IMR-90 (cell line): ENCODE data around the gene CACNA1F. TPM values are rescaled to one million over a fixed set of nuclear protein-coding genes. Genes with fewer than 3 reads are reported as not detected.

Source experiments
- ATAC-seq: fragments of 200-7000 bp; cut with Tn5 transposase; 2 replicates; pipeline ENCODE4 v1.9.1; 2020; ENCODE audit warnings: low read depth, mild to moderate bottlenecking, moderate library complexity
- BruUV-seq: library from RNA; stranded (reverse); fragments of 400-500 nt; replicated peaks from 2 replicates; lab custom pipeline; 2021; lab: Mats Ljungman, UMichigan
- CTCF ChIA-PET: fragments of 300-600 bp; formaldehyde crosslinking; extraction: SDS; loops from one replicate; lab custom pipeline; 2021; ENCODE audit warnings: antibody characterized with exemption; lab: Yijun Ruan, JAX
- POLR2A ChIA-PET: fragments of 300-600 bp; sonication (Branson Sonifier 250); formaldehyde crosslinking; loops from one replicate; lab custom pipeline; 2022; ENCODE audit warnings: antibody characterized with exemption; ENCODE audit not compliant: unreplicated experiment; lab: Charles Lee
- DNase-seq: peaks from one replicate; pipeline ENCODE4 v3.0.0; 2013
- H2AFZ ChIP-seq: replicated peaks from 2 replicates; pipeline ENCODE3; 2013; ENCODE audit warnings: low read length, mild to moderate bottlenecking; ENCODE audit not compliant: poor library complexity
- H2AK5ac ChIP-seq: 2 replicates; pipeline ENCODE4 v1.6.1; 2013; ENCODE audit warnings: low read depth, low read length, inconsistent platforms
- H2AK9ac ChIP-seq: replicated peaks from 2 replicates; pipeline ENCODE3; 2013; ENCODE audit warnings: mild to moderate bottlenecking, low read depth, low read length, moderate library complexity; ENCODE audit not compliant: poor library complexity
- H2BK120ac ChIP-seq: 2 replicates; pipeline ENCODE4 v1.6.1; 2013; ENCODE audit warnings: low read depth, low read length, inconsistent platforms
- H2BK15ac ChIP-seq: 3 replicates; pipeline ENCODE4 v1.6.1; 2013; ENCODE audit warnings: low read depth, low read length, inconsistent platforms
- H2BK20ac ChIP-seq: 2 replicates; pipeline ENCODE4 v1.6.1; 2013; ENCODE audit warnings: low read depth, mild to moderate bottlenecking, inconsistent platforms, low read length, moderate library complexity
- H2BK5ac ChIP-seq: 2 replicates; pipeline ENCODE4 v1.6.1; 2013; ENCODE audit warnings: mild to moderate bottlenecking, low read depth, low read length, inconsistent platforms; ENCODE audit not compliant: poor library complexity, severe bottlenecking
- H3K14ac ChIP-seq: replicated peaks from 2 replicates; pipeline ENCODE4 v1.6.1; 2013; ENCODE audit warnings: low read depth, low read length, inconsistent platforms
- H3K18ac ChIP-seq: 2 replicates; pipeline ENCODE4 v1.6.1; 2013; ENCODE audit warnings: low read depth, low read length, control low read depth
- H3K23ac ChIP-seq: 2 replicates; pipeline ENCODE4 v1.6.1; 2013; ENCODE audit warnings: low read depth, low read length, inconsistent platforms
- H3K27ac ChIP-seq: 2 replicates; pipeline ENCODE4 v1.5.1; 2013; ENCODE audit warnings: mild to moderate bottlenecking, control low read depth, low read length; ENCODE audit not compliant: insufficient read depth
- H3K27me3 ChIP-seq: 2 replicates; pipeline ENCODE4 v1.6.1; 2013; ENCODE audit warnings: low read length; ENCODE audit not compliant: control insufficient read depth, insufficient read depth
- H3K36me3 ChIP-seq: 2 replicates; pipeline ENCODE4 v1.6.1; 2013; ENCODE audit warnings: low read length, mixed read lengths; ENCODE audit not compliant: control insufficient read depth, insufficient read depth
- H3K4ac ChIP-seq: 2 replicates; pipeline ENCODE4 v1.6.1; 2013; ENCODE audit warnings: low read depth, low read length, inconsistent platforms
- H3K4me1 ChIP-seq: 2 replicates; pipeline ENCODE4 v1.6.1; 2013; ENCODE audit warnings: low read length, mixed read lengths; ENCODE audit not compliant: control insufficient read depth, insufficient read depth
- H3K4me2 ChIP-seq: 2 replicates; pipeline ENCODE4 v1.6.1; 2013; ENCODE audit warnings: low read depth, mild to moderate bottlenecking, control low read depth, low read length, moderate library complexity
- H3K4me3 ChIP-seq: 2 replicates; pipeline ENCODE4 v1.5.1; 2013; ENCODE audit warnings: low read depth, mild to moderate bottlenecking, control low read depth, low read length, moderate library complexity; ENCODE audit not compliant: insufficient read depth
- H3K56ac ChIP-seq: 2 replicates; pipeline ENCODE4 v1.6.1; 2013; ENCODE audit warnings: low read length, inconsistent platforms; ENCODE audit not compliant: insufficient read depth; ENCODE audit errors: extremely low read depth
- H3K79me1 ChIP-seq, 2 experiments: 2 replicates each; pipeline ENCODE4 v1.6.1; 2013; ENCODE audit warnings: low read length in 2 of 2, inconsistent platforms in 1 of 2, low read depth in 1 of 2
- H3K9ac ChIP-seq: 2 replicates; pipeline ENCODE4 v1.6.1; 2013; ENCODE audit warnings: low read depth, low read length, control low read depth
- H3K9me1 ChIP-seq: 2 replicates; pipeline ENCODE4 v1.6.1; 2013; ENCODE audit warnings: low read length, inconsistent platforms; ENCODE audit not compliant: insufficient read depth
- H3K9me3 ChIP-seq: 2 replicates; pipeline ENCODE4 v1.6.1; 2013; ENCODE audit warnings: low read length; ENCODE audit not compliant: control insufficient read depth, insufficient read depth
- H4K20me1 ChIP-seq: 2 replicates; pipeline ENCODE4 v1.6.1; 2013; ENCODE audit warnings: low read length, inconsistent platforms; ENCODE audit not compliant: insufficient read depth
- H4K5ac ChIP-seq: 2 replicates; pipeline ENCODE4 v1.6.1; 2013; ENCODE audit warnings: mild to moderate bottlenecking, low read depth, low read length, control low read depth
- H4K8ac ChIP-seq, 2 experiments: 2 replicates each; pipeline ENCODE4 v1.6.1; 2013; ENCODE audit warnings: low read depth in 2 of 2, low read length in 2 of 2, control low read depth in 1 of 2, inconsistent platforms in 1 of 2
- H4K91ac ChIP-seq: 2 replicates; pipeline ENCODE4 v1.6.1; 2013; ENCODE audit warnings: low read depth, low read length, inconsistent platforms; ENCODE audit not compliant: insufficient read depth
- POLR2A ChIP-seq: IDR thresholded peaks from 2 replicates; pipeline ENCODE4 v1.6.1; 2012; ENCODE audit warnings: mild to moderate bottlenecking, low read depth, low read length
- WGBS, 2 experiments: methylation state at CpG; one replicate each; pipeline versions ENCODE4 v1.1.5 to v1.1.7; 2013; ENCODE audit warnings: missing lambda C conversion rate in 2 of 2; ENCODE audit not compliant: insufficient read length in 1 of 2; ENCODE audit errors: extremely low coverage in 2 of 2; 5-methylcytosine and 5-hydroxymethylcytosine counted together
- dilution Hi-C: fragments of 300-500 bp; cut with HindIII; formaldehyde crosslinking; loops from one replicate; pipeline ENCODE4 v1.14.3; 2018; ENCODE audit warnings: low sequenced_read_pairs; ENCODE audit not compliant: unreplicated experiment
- in situ Hi-C: fragments of 300-500 bp; cut with MboI; formaldehyde crosslinking; loops from 3 replicates; pipeline ENCODE4 v1.14.3; 2019; ENCODE audit warnings: low sequenced_read_pairs, inconsistent platforms, mixed read lengths
- intact Hi-C: fragments of 100-400 bp; cut with micrococcal nuclease; formaldehyde crosslinking; loops from 2 replicates; pipeline ENCODE4 v1.10.0; 2022
- polyA plus RNA-seq, 3 experiments: library from polyadenylated mRNA; depleted of rRNA; stranded (reverse); fragments of >200 nt; gene quantifications; 2 replicates each; pipeline ENCODE4 v1.2.3, GENCODE V29; 2012; ENCODE audit warnings: low replicate concordance in 1 of 3
- total RNA-seq: library from RNA; depleted of rRNA; stranded (reverse); fragments of >200 nt; gene quantifications from 2 replicates; pipeline ENCODE4 v1.2.3, GENCODE V29; 2012

CACNA1F gene
- total and polyA plus RNA-seq, 2 of the 4 experiments (the other 2 are of a cell fraction), result not detected

DNA sequence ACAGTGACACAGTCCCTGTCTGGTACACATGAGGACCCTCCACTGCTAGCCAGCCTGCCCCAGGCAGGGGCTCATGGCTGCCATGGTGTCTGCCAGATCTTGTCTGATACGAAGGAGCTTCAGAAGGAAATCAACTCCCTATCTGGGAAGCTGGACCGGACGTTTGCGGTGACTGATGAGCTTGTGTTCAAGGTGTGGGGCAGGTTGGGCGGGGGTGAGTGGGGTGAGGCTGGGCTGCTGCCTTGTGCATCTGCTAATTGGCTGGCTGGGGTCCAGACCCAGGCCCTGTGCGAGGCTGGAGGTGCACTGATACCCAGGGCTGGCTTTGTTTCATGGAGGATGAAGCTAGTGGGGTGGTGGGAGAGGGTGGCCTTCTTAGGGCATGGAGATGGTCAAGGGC lies 15.9 kb upstream of the CACNA1F start:
- no peak overlapping the region for H3K23ac ChIP-seq
- no peak for DNase-seq
- no peak overlapping the region for H4K91ac ChIP-seq
- no TSS peak for BruUV-seq
- no peak overlapping the region for H2BK20ac ChIP-seq
- H3K9me1 ChIP-seq, result no peaks in the 10 kb centered on the region
- no peak for TF ChIP-seq POLR2A
- no peaks in the 10 kb centered on the region for H3K9me3 ChIP-seq
- 40% methylated on average over 1 of the region's 6 CpGs; no CpG with 5 or more reads in 1 of the 2 experiments for WGBS, 2 experiments
- H4K5ac ChIP-seq, result no peak overlapping the region
- no peak overlapping the region for H2BK5ac ChIP-seq
- no peak overlapping the region for H2BK120ac ChIP-seq
- no peak overlapping the region for H2AK5ac ChIP-seq
- no peak overlapping the region for H3K4me2 ChIP-seq
- H3K4ac ChIP-seq, result no peak overlapping the region
- no peak overlapping the region for H3K4me3 ChIP-seq
- no peak overlapping the region for H3K18ac ChIP-seq
- H2AFZ ChIP-seq, result no peak overlapping the region
- ATAC-seq, result no peak
- H3K14ac ChIP-seq, result no peak overlapping the region
- ChIA-PET POLR2A (no interaction called here), CTCF (no interaction called here)
- no peak overlapping the region for H4K8ac ChIP-seq
- H3K79me1 ChIP-seq, result no peaks in the 10 kb centered on the region
- peaks cover 4% of the 10 kb centered on the region; the same call in 1 of the 2 replicates for H3K36me3 ChIP-seq
- H3K27me3 ChIP-seq, result no peaks in the 10 kb centered on the region
- no peaks in the 10 kb centered on the region for H4K20me1 ChIP-seq
- no peak overlapping the region for H3K27ac ChIP-seq
- intact Hi-C loops (no loop called here), dilution Hi-C loops (no loop called here), in situ Hi-C loops (no loop called here)
- H2AK9ac ChIP-seq, result no peak overlapping the region
- H2BK15ac ChIP-seq, result no peak overlapping the region
- H3K4me1 ChIP-seq, result no peaks in the 10 kb centered on the region
- no peak overlapping the region for H3K56ac ChIP-seq
- H3K9ac ChIP-seq, result no peak overlapping the region
